Tibial artery (tissue), 4 donors: ENCODE results near the gene TSPAN7.

Experiments used
- DNase-seq, 2 donors: peaks; one replicate each; pipeline ENCODE4 v3.0.0-alpha.2; 2019
- H3K27ac ChIP-seq, 2 donors: fragments of 200-600 bp; sonication (generic) in 1 of 2; 1 replicate in 1 of 2; 2 replicates in 1 of 2; pipeline ENCODE4 v1.5.1; 2018 to 2019; ENCODE audit warnings: mild to moderate bottlenecking in 1 of 2
- H3K27me3 ChIP-seq, 2 donors: fragments of 200-600 bp; sonication (generic) in 1 of 2; one replicate each; pipeline versions ENCODE4 v1.5.1 to v1.6.0; 2016 to 2019
- H3K36me3 ChIP-seq, 3 donors: fragments of 200-600 bp; sonication (generic) in 2 of 3; one replicate each; pipeline ENCODE4 v1.5.1; 2016 to 2019; ENCODE audit warnings: mild to moderate bottlenecking in 2 of 3
- H3K4me1 ChIP-seq, 4 donors: fragments of 200-600 bp; sonication (generic) in 2 of 4; 1 replicate in 3 of 4; 2 replicates in 1 of 4; pipeline ENCODE4 v1.5.1; 2016 to 2019
- H3K4me3 ChIP-seq, 2 donors: fragments of 200-600 bp; sonication (generic) in 1 of 2; 1 replicate in 1 of 2; 2 replicates in 1 of 2; pipeline ENCODE4 v1.5.1; 2018 to 2019; ENCODE audit warnings: mild to moderate bottlenecking in 2 of 2
- H3K9me3 ChIP-seq, 3 donors: fragments of 200-600 bp; sonication (generic) in 1 of 3; one replicate each; pipeline ENCODE4 v1.5.1; 2016 to 2019
- CTCF ChIP-seq, 2 experiments: fragments of 200-600 bp in 1 of 2; fragments of 450-650 bp in 1 of 2; IDR thresholded peaks; one replicate each; pipeline ENCODE4 v1.5.1; 2017 to 2019; ENCODE audit warnings: antibody characterized with exemption in 2 of 2, mild to moderate bottlenecking in 1 of 2, moderate library complexity in 1 of 2
- intact Hi-C: fragments of 100-400 bp; cut with DNase I; formaldehyde crosslinking; loops from one replicate; pipeline ENCODE4 v1.15.0; 2023; ENCODE audit warnings: low total_unique reads

The TSPAN7 gene

GRCh38 chrX:38607976-38608375 lies 46.6 kb downstream of the TSPAN7 start:
- Histone ChIP-seq H3K27ac (no peak overlapping the region), H3K9me3 (no peaks in the 10 kb centered on the region), H3K36me3 (no peaks in the 10 kb centered on the region), H3K4me1 (no peaks in the 10 kb centered on the region), H3K27me3 (no peaks in the 10 kb centered on the region), H3K4me3 (no peak overlapping the region)
- no peak for TF ChIP-seq CTCF (IDR thresholded peaks at IDR 0.05)
- intact Hi-C loops: no loop called here
- DNase-seq: no peak

- no peak for TF ChIP-seq CTCF (IDR thresholded peaks at IDR 0.05)
- Histone ChIP-seq H3K9me3 (no peaks in the 10 kb centered on the region), H3K4me1 (no peaks in the 10 kb centered on the region), H3K4me3 (no peak overlapping the region), H3K27me3 (no peaks in the 10 kb centered on the region), H3K27ac (no peak overlapping the region), H3K36me3 (no peaks in the 10 kb centered on the region)
- intact Hi-C loops: no loop called here
- DNase-seq: no peak
Measured at GRCh38 chrX:38610849-38611248, 49.5 kb downstream of the TSPAN7 start.

GRCh38 chrX:38612281-38612680 lies 50.9 kb downstream of the TSPAN7 start:
- TF ChIP-seq CTCF (IDR thresholded peaks at IDR 0.05): no peak
- DNase-seq: no peak
- no peaks in the 10 kb centered on the region for H3K36me3 ChIP-seq
- no peaks in the 10 kb centered on the region for H3K4me1 ChIP-seq
- no peaks in the 10 kb centered on the region for H3K27me3 ChIP-seq
- H3K27ac ChIP-seq: no peak overlapping the region
- no peak overlapping the region for H3K4me3 ChIP-seq
- no peaks in the 10 kb centered on the region for H3K9me3 ChIP-seq
- intact Hi-C loops: no loop called here

- intact Hi-C loops: no loop called here
- no peaks in the 10 kb centered on the region for H3K27me3 ChIP-seq
- no peak overlapping the region for H3K27ac ChIP-seq
- no peaks in the 10 kb centered on the region for H3K4me1 ChIP-seq
- no peaks in the 10 kb centered on the region for H3K36me3 ChIP-seq
- no peaks in the 10 kb centered on the region for H3K9me3 ChIP-seq
- TF ChIP-seq CTCF (IDR thresholded peaks at IDR 0.05): no peak
- no peak for DNase-seq
- H3K4me3 ChIP-seq: no peak overlapping the region
Measured at GRCh38 chrX:38614485-38614884, 53.1 kb downstream of the TSPAN7 start.

GRCh38 chrX:38616904-38617303 lies 55.6 kb downstream of the TSPAN7 start:
- no peak overlapping the region for H3K4me3 ChIP-seq
- intact Hi-C loops: no loop called here
- no peak for DNase-seq

More at GRCh38 chrX:38616904-38617303, 55.6 kb downstream of the TSPAN7 start:
- Histone ChIP-seq H3K4me1 (no peaks in the 10 kb centered on the region), H3K9me3 (no peaks in the 10 kb centered on the region), H3K27me3 (no peaks in the 10 kb centered on the region), H3K36me3 (no peaks in the 10 kb centered on the region), H3K27ac (no peak overlapping the region)
- TF ChIP-seq CTCF (IDR thresholded peaks at IDR 0.05): no peak
